Stimulated activated CD4-positive, alpha-beta T cell treated with anti-CD3 and anti-CD28 coated beads, Interleukin-2, amount 100 ng/mL, for 4 hours (primary cell): ENCODE data around the gene CHERP.
"Not testable (repeated sequence)": the region's sequence is repeated elsewhere in the genome, so short reads cannot be mapped to it uniquely, and the experiment has no call there.

Experiments used
- DNase-seq: peaks from one replicate; pipeline ENCODE4 v3.0.0-alpha.2; 2020; ENCODE audit warnings: low read depth

The CHERP gene

GRCh38 chr19:16476401-16476800, 65.8 kb downstream of the CHERP start:
- DNase-seq, result no peak

- DNase-seq, result no peak
These were observed 68.3 kb downstream of the CHERP start for GRCh38 chr19:16473875-16474392.

- no peak for DNase-seq
These were observed 69.2 kb downstream of the CHERP start for GRCh38 chr19:16472992-16473391.

- DNase-seq, result not testable (repeated sequence)
These were observed 69.7 kb downstream of the CHERP start for GRCh38 chr19:16472559-16472899.

GRCh38 chr19:16470911-16471811, 71.1 kb downstream of the CHERP start:
- no peak for DNase-seq

- no peak for DNase-seq
These were observed 71.7 kb downstream of the CHERP start for GRCh38 chr19:16470541-16470910.
